HG02571 (cell line): ENCODE measurements around the gene SULT4A1.
"Not testable (repeated sequence)": the region's sequence is repeated elsewhere in the genome, so short reads cannot be mapped to it uniquely, and the experiment has no call there.

ENCODE experiments used
- ATAC-seq: cut with Tn5 transposase; IDR thresholded peaks from one replicate; pipeline ENCODE4 v1.9.1; 2021; ENCODE audit warnings: mild to moderate bottlenecking, moderate library complexity; ENCODE audit not compliant: unreplicated experiment

Gene SULT4A1

DNA sequence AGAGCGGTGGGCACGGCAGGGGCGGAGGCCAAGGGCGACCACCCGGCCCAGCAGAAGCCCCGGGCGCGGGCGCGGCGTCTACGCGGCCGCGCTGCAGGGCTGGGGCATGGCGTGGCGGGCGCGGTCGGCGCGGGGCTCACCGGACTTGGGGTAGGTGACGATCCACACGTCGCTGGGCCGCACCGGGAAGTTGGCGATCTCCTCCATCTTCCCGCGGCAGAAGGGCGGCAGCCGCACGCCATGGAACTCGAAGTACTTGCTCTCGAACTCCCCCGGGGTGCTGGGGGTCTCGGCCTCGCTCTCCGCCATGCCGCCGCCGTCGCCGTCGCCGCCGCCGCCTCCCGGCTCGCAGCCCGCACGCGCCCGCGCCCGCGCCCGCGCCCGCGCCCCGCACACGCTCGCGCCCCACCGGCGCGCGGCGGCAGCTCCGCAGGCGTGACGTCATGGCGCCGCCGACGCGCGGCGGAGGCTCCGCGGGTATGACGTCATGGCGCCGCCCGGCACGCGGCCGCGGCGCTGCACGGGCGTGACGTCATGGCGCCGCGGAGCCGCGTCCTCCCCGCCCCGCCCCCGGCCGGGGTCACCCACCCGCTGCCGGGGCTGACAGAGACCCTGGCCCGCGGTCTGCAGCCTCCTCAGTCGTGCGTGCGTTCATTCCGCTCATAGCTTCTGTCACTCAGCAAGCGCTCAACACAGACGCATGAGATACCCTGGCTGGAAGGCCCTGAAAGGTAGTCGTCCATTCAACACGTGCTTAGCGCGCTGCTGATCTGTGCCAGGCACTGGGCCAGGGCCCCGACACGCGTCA is at the start of gene SULT4A1:
Gene SULT4A1 (minus strand): TSS at position 440 of the 808 bp plus-strand sequence. CDS start 131 bp downstream, at position 309.
- ATAC-seq = no peak

GRCh38 chr22:43911351-43911750 is 49.0 kb upstream of the SULT4A1 start:
- ATAC-seq = no peak

GRCh38 chr22:43910178-43910695 is 47.9 kb upstream of the SULT4A1 start:
- no peak for ATAC-seq

GRCh38 chr22:43909708-43910107 is 47.4 kb upstream of the SULT4A1 start:
- no peak for ATAC-seq

- no peak for ATAC-seq
Observed at GRCh38 chr22:43905681-43906080, 43.4 kb upstream of the SULT4A1 start.

DNA sequence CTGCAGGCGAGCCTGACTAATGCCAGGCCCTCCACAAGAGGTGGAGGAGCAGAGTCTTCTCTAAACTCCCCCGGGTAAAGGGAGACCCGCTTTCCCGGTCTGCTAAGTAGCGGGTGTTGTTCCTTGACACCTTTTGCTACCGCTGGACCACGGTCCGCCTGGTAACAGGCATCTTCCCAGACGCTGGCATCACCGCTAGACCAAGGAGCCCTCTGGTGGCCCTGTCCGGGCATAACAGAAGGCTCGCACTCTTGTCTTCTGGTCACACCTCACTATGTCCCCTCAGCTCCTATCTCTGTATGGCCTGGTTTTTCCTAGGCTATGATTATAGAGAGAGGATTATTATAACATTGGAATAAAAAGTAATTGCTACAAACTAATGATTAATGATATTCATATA is 42.1 kb upstream of the SULT4A1 start:
- ATAC-seq = not testable (repeated sequence)

- not testable (repeated sequence) for ATAC-seq
Observed at GRCh38 chr22:43903033-43903432, 40.7 kb upstream of the SULT4A1 start.

DNA sequence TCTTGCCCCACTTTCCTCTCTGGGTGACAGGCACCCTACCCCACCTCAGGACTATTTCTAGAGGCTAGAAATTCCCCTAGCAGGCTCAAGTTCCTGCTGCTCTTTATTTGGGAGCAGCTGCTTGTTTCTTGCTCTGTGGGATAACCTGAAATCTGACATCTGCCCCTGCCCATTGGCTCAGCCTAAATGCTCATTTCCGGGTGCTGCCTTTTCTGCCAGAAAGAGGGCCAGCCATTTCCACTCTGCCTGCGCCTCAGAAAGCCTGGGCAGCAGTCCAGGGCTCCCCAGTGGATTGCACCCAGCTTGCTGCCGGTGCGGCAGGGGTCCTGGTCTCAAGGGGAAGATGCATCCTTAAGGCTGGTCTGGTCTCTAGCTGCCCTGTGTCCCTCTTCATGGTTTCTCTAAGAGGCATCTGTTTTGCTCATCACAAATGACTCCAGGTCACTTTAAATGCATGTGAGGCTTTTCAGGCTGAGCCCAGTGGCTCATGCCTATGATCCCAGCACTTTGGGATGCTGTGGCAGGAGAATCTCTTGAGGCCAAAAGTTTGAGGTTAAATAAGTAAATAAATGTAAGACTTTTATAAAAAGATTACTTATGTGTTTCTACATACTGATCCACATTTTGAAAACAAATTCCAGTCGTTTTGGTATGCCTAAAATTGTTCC is 39.8 kb upstream of the SULT4A1 start:
- ATAC-seq = no peak

DNA sequence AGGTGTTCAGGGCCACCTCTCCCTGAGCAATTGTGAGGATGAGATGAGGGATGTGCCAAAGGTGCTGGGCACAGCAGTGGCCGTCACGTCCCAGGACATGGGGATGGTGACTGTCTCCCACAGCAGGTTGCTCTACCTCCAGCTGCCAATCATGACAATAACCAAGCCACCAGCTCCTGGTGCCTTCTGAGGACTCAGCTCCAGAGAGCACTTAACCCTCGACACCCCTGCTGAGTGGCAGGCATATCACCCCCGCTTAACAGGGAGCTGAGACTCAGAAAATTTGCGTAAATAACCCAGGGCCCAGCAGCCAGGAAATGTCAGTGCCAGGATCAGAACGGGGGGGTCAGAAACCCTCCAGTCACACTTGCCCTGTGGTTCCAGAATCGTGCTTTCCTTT is 37.9 kb upstream of the SULT4A1 start:
- ATAC-seq = no peak

GRCh38 chr22:43897751-43898261 is 35.5 kb upstream of the SULT4A1 start:
- ATAC-seq = no peak

DNA sequence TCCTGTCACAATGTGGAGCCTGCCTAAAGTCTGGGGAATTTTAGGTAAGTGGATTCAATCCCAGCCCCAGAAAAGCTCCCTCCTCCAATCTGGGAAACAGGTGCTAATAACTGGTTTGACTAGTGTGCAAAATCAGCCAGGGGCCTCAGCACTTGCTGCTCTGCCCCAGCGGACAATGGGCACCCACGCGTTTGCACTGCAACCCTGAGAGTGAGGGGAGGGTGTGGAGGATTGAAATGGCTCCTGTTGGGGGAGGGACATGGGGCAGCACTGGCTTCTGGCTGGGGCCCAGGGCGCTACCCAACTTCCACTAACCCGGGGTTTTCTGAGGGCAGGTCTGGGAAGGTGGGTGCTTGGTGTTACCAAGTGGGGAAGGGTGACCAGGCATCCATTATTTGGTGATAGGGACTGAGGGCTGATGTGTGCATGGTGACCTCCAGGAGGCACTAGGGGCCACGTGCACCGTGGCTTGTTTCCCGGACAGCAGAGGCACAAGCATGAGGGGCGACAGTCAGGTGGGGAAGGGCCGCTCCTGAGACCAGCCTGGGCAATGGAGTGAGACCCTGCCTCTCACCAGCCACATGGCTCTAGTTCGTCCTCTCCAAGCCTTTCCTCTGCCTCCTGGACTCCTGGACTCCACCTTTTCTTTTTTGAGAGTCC is 33.8 kb upstream of the SULT4A1 start:
- no peak for ATAC-seq

DNA sequence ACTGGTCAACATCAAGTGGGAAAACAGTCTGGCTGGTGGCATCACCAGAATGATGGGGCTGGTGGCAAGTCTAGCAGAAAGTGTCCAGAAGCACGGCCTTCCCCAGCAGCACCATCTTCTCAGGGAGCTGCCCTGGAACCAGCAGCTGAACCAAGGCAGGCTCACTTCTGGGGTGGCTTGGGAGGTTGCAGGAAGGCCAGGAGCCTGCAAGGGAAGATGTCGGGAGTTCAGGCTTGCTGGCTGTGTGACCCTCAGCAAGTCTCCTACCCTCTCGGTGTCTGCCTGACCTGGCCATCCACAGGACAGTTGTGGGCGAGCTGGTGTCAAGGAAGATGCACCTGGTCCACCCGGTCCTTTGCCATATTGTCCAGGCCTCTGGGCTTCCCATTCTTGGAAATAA is 31.8 kb upstream of the SULT4A1 start:
- ATAC-seq = no peak

DNA sequence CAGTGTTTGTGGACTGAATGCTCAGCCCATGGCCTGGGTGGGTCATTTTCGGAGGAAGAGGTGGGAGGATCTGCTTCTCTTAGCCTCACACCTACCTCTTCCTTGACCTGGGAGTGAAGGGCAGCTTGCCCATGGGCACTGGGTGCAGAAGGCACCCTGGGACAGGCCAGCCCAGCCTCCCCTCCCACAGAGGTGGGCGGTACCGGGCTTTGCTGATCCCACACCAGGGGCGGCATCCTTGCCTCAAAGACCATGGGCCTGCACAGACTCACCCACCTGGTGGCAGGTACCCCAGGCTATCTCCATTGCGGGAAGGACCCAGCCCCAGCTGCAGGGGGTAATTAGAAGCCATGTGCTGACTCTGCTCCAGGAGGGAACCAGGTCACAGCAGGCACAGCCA is 31.0 kb upstream of the SULT4A1 start:
- no peak for ATAC-seq

GRCh38 chr22:43892183-43892894 is 30.0 kb upstream of the SULT4A1 start:
- ATAC-seq = no peak

DNA sequence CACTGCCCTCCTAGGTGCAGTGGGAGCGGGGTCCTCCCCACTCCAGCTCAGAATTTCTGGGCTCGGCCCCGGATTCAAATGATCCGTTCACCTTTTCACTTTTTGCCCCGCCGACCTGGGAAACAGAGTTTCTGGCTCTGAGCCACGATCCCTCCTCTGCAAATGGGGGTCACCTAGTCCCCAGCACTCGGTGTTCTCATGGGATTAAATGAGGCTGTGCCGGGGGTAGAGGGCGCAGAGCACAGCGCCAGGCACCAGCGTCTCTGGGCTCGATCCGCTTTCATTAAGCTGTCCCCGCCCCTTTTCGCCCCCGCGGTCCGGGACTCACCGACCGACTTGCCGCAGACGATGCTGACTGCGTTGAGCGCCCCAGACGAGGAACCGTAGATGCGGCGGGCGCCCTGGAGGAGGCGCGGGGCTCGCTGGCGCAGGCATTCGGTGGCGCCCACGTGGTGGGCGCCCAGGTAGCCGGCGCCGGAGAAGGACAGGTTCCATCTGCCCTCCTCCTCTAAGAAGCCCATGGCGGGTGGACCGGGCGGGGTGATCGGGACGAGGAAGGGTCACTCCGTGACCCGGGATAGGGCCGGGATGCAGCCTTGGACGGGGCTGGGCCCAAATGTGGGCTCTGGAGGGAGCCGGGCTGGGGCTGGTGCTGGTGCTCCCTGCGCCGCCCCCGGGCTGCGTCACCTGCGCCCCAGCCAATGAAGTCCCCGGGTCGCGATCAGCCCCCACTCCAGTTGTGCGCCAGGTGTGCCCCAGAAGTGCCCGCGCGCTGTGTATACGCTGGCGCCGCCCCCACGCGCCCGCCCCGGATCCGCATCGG is 29.3 kb upstream of the SULT4A1 start, which contains the start of gene PNPLA5:
Gene PNPLA5 (minus strand): TSS at position 654 of the 823 bp plus-strand sequence. CDS start 133 bp downstream, at position 521.
- ATAC-seq = no peak

- ATAC-seq = no peak
Observed at GRCh38 chr22:43890901-43891331, 28.6 kb upstream of the SULT4A1 start.

GRCh38 chr22:43889860-43890253 is 27.5 kb upstream of the SULT4A1 start:
- ATAC-seq = no peak

- ATAC-seq = no peak
Observed at GRCh38 chr22:43889201-43889859, 27.0 kb upstream of the SULT4A1 start.

GRCh38 chr22:43888740-43889139 is 26.4 kb upstream of the SULT4A1 start:
- ATAC-seq = no peak
